PFSK-1 (cell line): ENCODE results near the gene ANTXR1.

Experiments used
- POLR2AphosphoS5 ChIP-seq: IDR thresholded peaks from 2 replicates; pipeline ENCODE4 v1.6.1; 2012; ENCODE audit warnings: low read depth, mild to moderate bottlenecking, control low read depth, low read length, moderate library complexity
- TF ChIP-seq, protein P1 (sequence below), 2 experiments: IDR thresholded peaks; 2 replicates each; pipeline versions ENCODE4 v1.6.1 to v1.8.0; 2011 to 2012; ENCODE audit warnings: low read depth in 2 of 2, low read length in 2 of 2, control low read depth in 1 of 2, inconsistent platforms in 1 of 2, mild to moderate bottlenecking in 1 of 2, moderate library complexity in 1 of 2; ENCODE audit not compliant: insufficient read depth in 1 of 2

DNA sequence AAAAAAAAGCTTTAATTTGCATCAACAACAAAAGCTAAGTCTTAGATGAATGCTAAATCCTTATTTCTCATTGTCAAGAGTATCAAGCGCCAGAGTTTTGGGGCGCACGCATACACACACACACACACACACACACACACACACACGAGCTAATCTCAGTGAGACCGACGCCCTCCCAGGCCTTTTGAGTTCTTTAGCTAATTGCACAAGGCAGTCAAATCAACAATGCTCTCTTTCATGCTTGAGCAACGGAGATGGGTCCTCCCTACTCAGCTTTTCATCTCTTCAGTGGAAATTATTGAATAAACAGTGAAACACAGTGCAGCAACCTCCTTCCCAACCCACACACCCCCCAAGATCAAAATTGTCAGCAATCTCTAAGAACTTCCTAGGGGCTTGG is 19.3 kb upstream of the ANTXR1 start:
- TF ChIP-seq, protein P1, sequence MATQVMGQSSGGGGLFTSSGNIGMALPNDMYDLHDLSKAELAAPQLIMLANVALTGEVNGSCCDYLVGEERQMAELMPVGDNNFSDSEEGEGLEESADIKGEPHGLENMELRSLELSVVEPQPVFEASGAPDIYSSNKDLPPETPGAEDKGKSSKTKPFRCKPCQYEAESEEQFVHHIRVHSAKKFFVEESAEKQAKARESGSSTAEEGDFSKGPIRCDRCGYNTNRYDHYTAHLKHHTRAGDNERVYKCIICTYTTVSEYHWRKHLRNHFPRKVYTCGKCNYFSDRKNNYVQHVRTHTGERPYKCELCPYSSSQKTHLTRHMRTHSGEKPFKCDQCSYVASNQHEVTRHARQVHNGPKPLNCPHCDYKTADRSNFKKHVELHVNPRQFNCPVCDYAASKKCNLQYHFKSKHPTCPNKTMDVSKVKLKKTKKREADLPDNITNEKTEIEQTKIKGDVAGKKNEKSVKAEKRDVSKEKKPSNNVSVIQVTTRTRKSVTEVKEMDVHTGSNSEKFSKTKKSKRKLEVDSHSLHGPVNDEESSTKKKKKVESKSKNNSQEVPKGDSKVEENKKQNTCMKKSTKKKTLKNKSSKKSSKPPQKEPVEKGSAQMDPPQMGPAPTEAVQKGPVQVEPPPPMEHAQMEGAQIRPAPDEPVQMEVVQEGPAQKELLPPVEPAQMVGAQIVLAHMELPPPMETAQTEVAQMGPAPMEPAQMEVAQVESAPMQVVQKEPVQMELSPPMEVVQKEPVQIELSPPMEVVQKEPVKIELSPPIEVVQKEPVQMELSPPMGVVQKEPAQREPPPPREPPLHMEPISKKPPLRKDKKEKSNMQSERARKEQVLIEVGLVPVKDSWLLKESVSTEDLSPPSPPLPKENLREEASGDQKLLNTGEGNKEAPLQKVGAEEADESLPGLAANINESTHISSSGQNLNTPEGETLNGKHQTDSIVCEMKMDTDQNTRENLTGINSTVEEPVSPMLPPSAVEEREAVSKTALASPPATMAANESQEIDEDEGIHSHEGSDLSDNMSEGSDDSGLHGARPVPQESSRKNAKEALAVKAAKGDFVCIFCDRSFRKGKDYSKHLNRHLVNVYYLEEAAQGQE (IDR thresholded peaks at IDR 0.05; ENCODE audit: insufficient read depth in 1 of 2, low read depth in 2 of 2, low read length in 2 of 2) = no peak
- TF ChIP-seq POLR2AphosphoS5 = no peak
